GM12801 (cell line): ENCODE measurements around the gene KCTD13.

Source experiments
- TF ChIP-seq, protein P1 (sequence below): IDR thresholded peaks from one replicate; pipeline ENCODE4 v1.5.1; 2011; ENCODE audit warnings: control low read depth; ENCODE audit not compliant: insufficient read length; ENCODE audit errors: extremely low read depth

KCTD13 gene, protein sequence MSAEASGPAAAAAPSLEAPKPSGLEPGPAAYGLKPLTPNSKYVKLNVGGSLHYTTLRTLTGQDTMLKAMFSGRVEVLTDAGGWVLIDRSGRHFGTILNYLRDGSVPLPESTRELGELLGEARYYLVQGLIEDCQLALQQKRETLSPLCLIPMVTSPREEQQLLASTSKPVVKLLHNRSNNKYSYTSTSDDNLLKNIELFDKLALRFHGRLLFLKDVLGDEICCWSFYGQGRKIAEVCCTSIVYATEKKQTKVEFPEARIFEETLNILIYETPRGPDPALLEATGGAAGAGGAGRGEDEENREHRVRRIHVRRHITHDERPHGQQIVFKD

DNA sequence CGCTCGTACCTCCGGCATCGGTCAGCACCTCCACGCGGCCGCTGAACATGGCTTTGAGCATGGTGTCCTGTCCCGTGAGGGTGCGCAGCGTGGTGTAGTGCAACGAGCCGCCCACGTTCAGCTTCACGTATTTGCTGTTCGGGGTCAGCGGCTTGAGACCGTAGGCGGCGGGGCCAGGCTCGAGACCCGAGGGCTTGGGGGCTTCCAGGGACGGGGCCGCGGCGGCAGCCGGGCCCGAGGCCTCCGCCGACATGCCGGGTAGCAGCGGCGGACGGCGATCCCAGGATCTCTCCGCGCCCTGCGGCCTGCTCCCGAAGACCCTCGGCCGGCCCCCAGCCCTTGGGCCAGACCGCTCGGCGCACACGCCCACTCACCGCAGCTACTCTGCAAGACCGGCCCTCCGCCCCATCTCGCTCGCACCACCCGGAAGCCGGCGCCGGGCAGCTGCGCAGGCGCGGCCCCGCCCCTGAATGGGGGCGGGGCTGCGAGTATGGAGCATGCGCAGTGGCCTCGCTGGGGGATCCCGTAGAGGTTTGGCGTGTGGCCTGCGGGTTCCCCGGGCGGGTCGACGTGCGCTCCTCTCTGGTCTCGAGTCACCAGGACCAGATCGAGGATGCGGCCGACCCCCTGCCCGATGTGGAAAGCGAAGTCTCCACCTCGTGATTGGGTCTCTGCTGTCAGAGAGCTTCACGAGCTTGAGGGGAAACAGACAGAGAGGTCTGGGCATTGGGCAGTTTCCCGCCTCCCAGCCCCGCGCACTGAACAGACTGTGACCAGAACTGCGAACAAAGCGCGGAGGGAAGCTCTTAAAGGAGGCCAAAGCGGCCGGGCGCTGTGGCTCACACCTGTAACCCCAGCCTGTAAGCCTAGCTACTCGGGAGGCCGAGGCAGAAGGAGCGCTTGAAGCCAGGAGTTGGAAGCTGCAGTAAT, at the start of gene KCTD13:
KCTD13 (minus strand) TSS at position 446 of the 930 bp plus-strand sequence; CDS start at position 253, 193 bp downstream.
- TF ChIP-seq, protein P1, sequence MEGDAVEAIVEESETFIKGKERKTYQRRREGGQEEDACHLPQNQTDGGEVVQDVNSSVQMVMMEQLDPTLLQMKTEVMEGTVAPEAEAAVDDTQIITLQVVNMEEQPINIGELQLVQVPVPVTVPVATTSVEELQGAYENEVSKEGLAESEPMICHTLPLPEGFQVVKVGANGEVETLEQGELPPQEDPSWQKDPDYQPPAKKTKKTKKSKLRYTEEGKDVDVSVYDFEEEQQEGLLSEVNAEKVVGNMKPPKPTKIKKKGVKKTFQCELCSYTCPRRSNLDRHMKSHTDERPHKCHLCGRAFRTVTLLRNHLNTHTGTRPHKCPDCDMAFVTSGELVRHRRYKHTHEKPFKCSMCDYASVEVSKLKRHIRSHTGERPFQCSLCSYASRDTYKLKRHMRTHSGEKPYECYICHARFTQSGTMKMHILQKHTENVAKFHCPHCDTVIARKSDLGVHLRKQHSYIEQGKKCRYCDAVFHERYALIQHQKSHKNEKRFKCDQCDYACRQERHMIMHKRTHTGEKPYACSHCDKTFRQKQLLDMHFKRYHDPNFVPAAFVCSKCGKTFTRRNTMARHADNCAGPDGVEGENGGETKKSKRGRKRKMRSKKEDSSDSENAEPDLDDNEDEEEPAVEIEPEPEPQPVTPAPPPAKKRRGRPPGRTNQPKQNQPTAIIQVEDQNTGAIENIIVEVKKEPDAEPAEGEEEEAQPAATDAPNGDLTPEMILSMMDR, result no peak

DNA sequence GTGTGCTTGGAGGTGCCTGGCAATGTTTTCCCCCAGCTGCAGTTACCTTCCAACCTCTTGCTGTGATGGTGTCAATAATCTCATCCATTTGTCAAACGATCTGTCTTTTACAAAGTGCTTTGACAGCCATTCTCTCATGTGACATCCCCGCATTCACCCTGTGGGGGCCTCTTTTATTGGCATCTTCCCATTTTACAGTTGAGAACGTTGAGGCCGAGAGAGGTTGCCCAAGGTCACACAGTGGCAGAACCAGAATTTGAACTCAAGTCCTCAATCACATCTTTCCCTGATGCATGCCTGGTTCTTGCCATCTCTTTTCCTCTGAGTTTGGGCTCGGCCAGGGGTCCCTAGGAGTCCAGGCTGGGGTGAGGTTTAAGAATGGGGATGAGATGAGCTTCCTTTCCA, 49.1 kb upstream of the KCTD13 start:
- TF ChIP-seq, protein P1, result no peak

DNA sequence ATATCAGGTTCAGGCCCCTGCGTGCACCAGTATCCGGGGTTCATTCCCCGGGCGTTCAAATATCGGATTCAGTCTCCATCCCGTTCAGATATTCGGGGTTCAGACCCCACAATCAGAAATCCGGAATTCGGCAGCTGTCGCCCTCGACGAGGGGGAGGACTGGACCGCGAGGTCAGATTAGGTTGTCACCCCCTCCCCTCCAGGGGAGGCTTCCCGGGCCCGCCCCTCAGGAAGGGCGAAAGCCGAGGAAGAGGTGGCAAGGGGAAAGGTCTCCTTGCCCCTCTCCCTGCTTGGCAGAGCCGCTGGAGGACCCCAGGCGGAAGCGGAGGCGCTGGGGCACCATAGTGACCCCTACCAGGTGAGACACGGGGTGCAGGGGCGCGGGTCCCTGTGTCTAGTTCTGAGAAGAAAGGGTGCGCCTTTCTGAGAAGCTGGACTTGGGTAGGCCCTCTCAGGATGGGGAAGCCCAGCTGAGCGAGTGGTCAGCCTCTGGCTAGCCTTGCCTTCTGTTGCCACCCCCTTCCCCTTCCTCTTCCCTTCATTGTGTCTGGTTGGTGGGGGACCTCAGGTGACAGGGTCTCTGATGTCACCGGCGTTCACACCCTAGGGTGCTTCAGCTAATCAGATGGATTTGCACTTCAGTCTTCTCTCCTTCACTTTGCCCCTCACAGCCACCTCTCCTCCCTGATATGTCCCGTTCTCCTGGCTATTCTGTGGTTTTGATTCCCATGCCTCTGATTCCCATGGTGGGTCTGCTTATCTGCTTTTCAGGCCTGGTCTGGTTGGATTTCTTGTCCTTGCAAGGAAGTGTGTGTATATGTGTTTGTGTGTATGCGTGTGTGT, 48.5 kb upstream of the KCTD13 start:
- TF ChIP-seq, protein P1, result no peak

DNA sequence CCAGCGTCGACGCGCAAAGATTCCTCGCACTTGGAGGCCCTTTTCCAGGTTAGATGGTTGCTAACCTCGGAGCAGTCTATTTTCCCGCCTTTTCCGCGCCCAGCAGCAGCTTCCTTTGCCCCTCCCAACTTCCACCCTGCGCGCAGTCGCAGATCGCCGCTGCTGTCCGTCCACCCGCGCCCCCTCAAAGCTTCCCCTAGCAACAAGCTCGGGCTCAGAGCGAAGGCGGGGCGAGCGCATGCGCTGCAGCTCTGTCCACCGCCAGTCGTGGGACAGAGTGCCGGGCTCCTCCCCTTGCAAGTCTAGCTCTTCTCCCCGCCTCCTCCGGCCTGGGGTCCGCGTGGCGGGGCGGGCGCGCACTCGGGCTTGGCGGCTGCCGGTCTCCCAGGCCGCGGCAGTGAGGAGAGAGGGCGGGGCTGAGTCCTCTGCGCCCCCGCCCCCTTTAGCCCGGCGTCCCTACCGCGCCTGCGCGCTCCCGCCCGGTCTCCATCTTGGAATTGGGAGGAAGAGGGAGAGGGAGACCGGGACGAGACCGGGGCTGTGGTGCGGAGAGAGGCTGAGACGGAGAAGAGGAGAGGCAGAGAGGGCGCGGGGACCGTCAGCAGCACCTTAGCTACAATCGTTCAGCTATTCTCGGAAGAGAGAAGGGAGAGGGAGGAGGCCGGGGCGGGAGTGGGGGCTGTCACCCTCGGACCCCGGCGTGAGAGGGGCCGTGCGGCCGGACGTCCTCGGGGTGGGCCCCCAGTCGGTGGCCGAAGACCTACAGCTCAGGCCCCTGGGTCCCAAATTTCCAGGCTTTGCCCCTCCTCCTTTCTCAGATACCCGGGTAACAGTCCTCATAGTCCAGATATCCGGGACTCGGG, 47.6 kb upstream of the KCTD13 start, which contains the start of gene TAOK2:
TAOK2 (plus strand) TSS at position 485 of the 863 bp plus-strand sequence. CDS start 3,905 bp downstream, outside the sequence.
- TF ChIP-seq, protein P1, result no peak

DNA sequence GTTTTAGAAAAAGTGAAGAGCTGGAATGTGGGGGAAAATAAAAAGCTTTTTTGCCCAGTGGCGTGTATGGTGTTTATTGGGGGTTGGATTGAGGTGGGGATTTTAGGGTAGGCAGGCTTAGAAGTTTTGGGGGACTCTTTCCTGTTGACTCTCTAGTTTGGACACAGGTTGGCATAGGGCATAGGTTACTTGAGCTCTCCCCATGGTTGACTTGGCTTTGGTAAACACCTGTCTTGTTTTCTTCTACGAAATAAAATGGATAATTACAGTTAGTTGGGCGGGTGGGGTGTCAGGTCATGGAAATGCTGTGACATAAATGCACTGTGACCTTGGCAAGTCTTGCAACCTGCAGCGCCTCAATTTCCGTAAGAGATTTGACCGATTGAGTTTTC, 47.0 kb upstream of the KCTD13 start:
- TF ChIP-seq, protein P1, result no peak

DNA sequence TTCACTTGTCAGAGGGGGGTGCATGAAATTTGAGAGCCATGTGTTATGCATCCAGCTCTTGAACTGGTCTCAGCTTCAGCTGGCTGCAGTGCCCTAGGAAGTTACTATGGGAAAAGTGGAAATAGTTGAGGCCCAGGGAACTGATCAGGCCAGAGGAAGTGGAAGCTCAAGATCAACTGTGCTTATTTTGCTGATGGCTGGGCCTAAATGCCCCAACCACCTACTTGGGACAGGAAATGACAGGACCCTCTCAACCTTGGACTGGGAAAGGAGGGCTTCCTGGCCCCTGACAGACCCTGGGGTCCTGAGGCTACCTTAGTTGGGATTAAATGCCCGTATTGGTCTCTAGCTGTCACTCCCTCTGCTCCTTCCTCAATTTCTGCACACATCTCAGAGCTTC, 46.5 kb upstream of the KCTD13 start:
- TF ChIP-seq, protein P1, result no peak
